NT2/D1 (cell line): ENCODE measurements around the gene CLCN4.

Experiments used
- DNase-seq: peaks from one replicate; pipeline ENCODE4 v3.0.0-alpha.2; 2011; ENCODE audit warnings: low read depth, low spot score
- H3K27me3 ChIP-seq: 2 replicates; pipeline ENCODE4 v1.6.0; 2011; ENCODE audit warnings: mild to moderate bottlenecking; ENCODE audit not compliant: insufficient read length, insufficient read depth
- H3K36me3 ChIP-seq: 2 replicates; pipeline ENCODE4 v1.6.1; 2011; ENCODE audit warnings: mild to moderate bottlenecking, low read length, mixed read lengths; ENCODE audit not compliant: insufficient read depth, insufficient read length
- H3K4me1 ChIP-seq: 2 replicates; pipeline ENCODE4 v1.5.1; 2011; ENCODE audit not compliant: insufficient read depth, insufficient read length
- H3K4me3 ChIP-seq: 2 replicates; pipeline ENCODE4 v1.5.1; 2011; ENCODE audit warnings: low read depth; ENCODE audit not compliant: insufficient read length
- H3K9ac ChIP-seq: 2 replicates; pipeline ENCODE4 v1.6.0; 2011; ENCODE audit warnings: low read depth; ENCODE audit not compliant: insufficient read length
- H3K9me3 ChIP-seq: 2 replicates; pipeline ENCODE4 v1.5.1; 2011; ENCODE audit warnings: mild to moderate bottlenecking, low read length; ENCODE audit not compliant: insufficient read depth
- SUZ12 ChIP-seq: IDR thresholded peaks from 2 replicates; pipeline ENCODE4 v1.6.1; 2011; ENCODE audit not compliant: insufficient read length, insufficient read depth; ENCODE audit errors: extremely low read depth
- YY1 ChIP-seq: IDR thresholded peaks from 2 replicates; pipeline ENCODE4 v1.6.1; 2011; ENCODE audit not compliant: insufficient read length, insufficient read depth
- ZNF274 ChIP-seq: IDR thresholded peaks from 2 replicates; pipeline ENCODE4 v1.6.1; 2011; ENCODE audit warnings: mild to moderate bottlenecking, low read depth, low read length

CLCN4 gene

GRCh38 chrX:10230222-10230621 lies 73.4 kb downstream of the CLCN4 start:
- no peaks in the 10 kb centered on the region for H3K36me3 ChIP-seq

GRCh38 chrX:10231461-10231860 lies 74.7 kb downstream of the CLCN4 start:
- Histone ChIP-seq H3K27me3 (no peaks in the 10 kb centered on the region), H3K9ac (no peak overlapping the region), H3K9me3 (no peaks in the 10 kb centered on the region), H3K36me3 (no peaks in the 10 kb centered on the region), H3K4me1 (no peaks in the 10 kb centered on the region), H3K4me3 (no peak overlapping the region)
- TF ChIP-seq SUZ12, result no peak
- TF ChIP-seq YY1, result no peak
- no peak for TF ChIP-seq ZNF274
- DNase-seq, result no peak

More at GRCh38 chrX:10230222-10230621, 73.4 kb downstream of the CLCN4 start:
- Histone ChIP-seq H3K27me3 (no peaks in the 10 kb centered on the region), H3K9me3 (no peaks in the 10 kb centered on the region), H3K4me1 (no peaks in the 10 kb centered on the region), H3K9ac (no peak overlapping the region), H3K4me3 (no peak overlapping the region)
- DNase-seq, result no peak
- TF ChIP-seq ZNF274, result no peak
- TF ChIP-seq YY1, result no peak
- no peak for TF ChIP-seq SUZ12

GRCh38 chrX:10233173-10233572 lies 76.4 kb downstream of the CLCN4 start:
- no peaks in the 10 kb centered on the region for H3K36me3 ChIP-seq
- no peak overlapping the region for H3K9ac ChIP-seq
- no peaks in the 10 kb centered on the region for H3K9me3 ChIP-seq
- no peaks in the 10 kb centered on the region for H3K27me3 ChIP-seq
- no peak overlapping the region for H3K4me3 ChIP-seq
- TF ChIP-seq ZNF274 (no peak), SUZ12 (no peak), YY1 (no peak)
- no peaks in the 10 kb centered on the region for H3K4me1 ChIP-seq
- no peak for DNase-seq

GRCh38 chrX:10233696-10234095 lies 76.9 kb downstream of the CLCN4 start:
- no peaks in the 10 kb centered on the region for H3K27me3 ChIP-seq
- no peaks in the 10 kb centered on the region for H3K36me3 ChIP-seq

GRCh38 chrX:10235851-10236250 lies 79.1 kb downstream of the CLCN4 start:
- H3K9me3 ChIP-seq, result no peaks in the 10 kb centered on the region
- no peak for DNase-seq
- no peaks in the 10 kb centered on the region for H3K36me3 ChIP-seq
- H3K27me3 ChIP-seq, result no peaks in the 10 kb centered on the region
- no peaks in the 10 kb centered on the region for H3K4me1 ChIP-seq
- H3K4me3 ChIP-seq, result no peak overlapping the region
- TF ChIP-seq YY1 (no peak), SUZ12 (no peak), ZNF274 (no peak)
- no peak overlapping the region for H3K9ac ChIP-seq

More at GRCh38 chrX:10233696-10234095, 76.9 kb downstream of the CLCN4 start:
- H3K4me3 ChIP-seq, result no peak overlapping the region
- H3K9me3 ChIP-seq, result no peaks in the 10 kb centered on the region
- no peak overlapping the region for H3K9ac ChIP-seq
- TF ChIP-seq YY1 (no peak), SUZ12 (no peak), ZNF274 (no peak)
- H3K4me1 ChIP-seq, result no peaks in the 10 kb centered on the region
- no peak for DNase-seq

GRCh38 chrX:10237241-10237640 lies 80.5 kb downstream of the CLCN4 start:
- Histone ChIP-seq H3K9ac (no peak overlapping the region), H3K36me3 (no peaks in the 10 kb centered on the region), H3K4me1 (no peaks in the 10 kb centered on the region), H3K4me3 (no peak overlapping the region), H3K9me3 (no peaks in the 10 kb centered on the region), H3K27me3 (no peaks in the 10 kb centered on the region)
- TF ChIP-seq YY1 (no peak), SUZ12 (no peak), ZNF274 (no peak)
- DNase-seq, result no peak

- Histone ChIP-seq H3K27me3 (no peaks in the 10 kb centered on the region), H3K9me3 (no peaks in the 10 kb centered on the region), H3K4me3 (no peak overlapping the region), H3K9ac (no peak overlapping the region), H3K4me1 (no peaks in the 10 kb centered on the region), H3K36me3 (no peaks in the 10 kb centered on the region)
- no peak for DNase-seq
- no peak for TF ChIP-seq SUZ12
- TF ChIP-seq ZNF274, result no peak
- TF ChIP-seq YY1, result no peak
Measured at GRCh38 chrX:10239611-10240064, 82.9 kb downstream of the CLCN4 start.

GRCh38 chrX:10240918-10241317 lies 84.1 kb downstream of the CLCN4 start:
- no peak for TF ChIP-seq YY1
- TF ChIP-seq SUZ12, result no peak
- no peak for TF ChIP-seq ZNF274
- H3K4me3 ChIP-seq, result no peak overlapping the region
- H3K36me3 ChIP-seq, result no peaks in the 10 kb centered on the region
- no peak for DNase-seq
- H3K27me3 ChIP-seq, result no peaks in the 10 kb centered on the region
- H3K4me1 ChIP-seq, result no peaks in the 10 kb centered on the region
- H3K9me3 ChIP-seq, result no peaks in the 10 kb centered on the region
- no peak overlapping the region for H3K9ac ChIP-seq
